Gastroesophageal sphincter (tissue), 4 donors: Measurements from ENCODE around the gene MTG2. TPM values are rescaled to one million over a fixed set of nuclear protein-coding genes. Genes with fewer than 3 reads are reported as not detected.

Source experiments
- ATAC-seq: fragments of 150-250 bp; one replicate; pipeline ENCODE4 v1.9.1; 2016; ENCODE audit warnings: mild to moderate bottlenecking, moderate library complexity
- H3K27ac ChIP-seq, 4 donors: fragments of 200-600 bp; sonication (generic) in 3 of 4; 1 replicate in 3 of 4; 2 replicates in 1 of 4; pipeline ENCODE4 v1.5.1; 2016 to 2019
- H3K27me3 ChIP-seq: fragments of 200-600 bp; sonication (generic); one replicate; pipeline ENCODE4 v1.5.1; 2019
- H3K36me3 ChIP-seq, 2 donors: fragments of 200-600 bp; sonication (generic); one replicate each; pipeline ENCODE4 v1.5.1; 2019; ENCODE audit warnings: control low read depth in 1 of 2
- H3K4me1 ChIP-seq, 3 donors: fragments of 200-600 bp; sonication (generic); 1 replicate in 2 of 3; 2 replicates in 1 of 3; pipeline ENCODE4 v1.5.1; 2016 to 2019; ENCODE audit warnings: control low read depth in 2 of 3
- H3K4me3 ChIP-seq, 2 donors: fragments of 200-600 bp; sonication (generic); one replicate each; pipeline ENCODE4 v1.5.1; 2019; ENCODE audit warnings: mild to moderate bottlenecking in 1 of 2, moderate library complexity in 1 of 2
- H3K9me3 ChIP-seq, 3 donors: fragments of 200-600 bp; sonication (generic); one replicate each; pipeline ENCODE4 v1.5.1; 2017 to 2019; ENCODE audit warnings: control low read depth in 2 of 3
- CTCF ChIP-seq, 4 experiments: fragments of 200-600 bp in 2 of 4; fragments of 450-650 bp in 2 of 4; sonication (generic) in 1 of 4; IDR thresholded peaks; one replicate each; pipeline ENCODE4 v1.5.1; 2017 to 2019; ENCODE audit warnings: antibody characterized with exemption in 4 of 4, mild to moderate bottlenecking in 2 of 4, moderate library complexity in 2 of 4
- EP300 ChIP-seq: sonication (generic); formaldehyde crosslinking; IDR thresholded peaks from one replicate; pipeline ENCODE4 v1.6.1; 2017; ENCODE audit warnings: antibody characterized with exemption, mild to moderate bottlenecking
- POLR2A ChIP-seq, 2 donors: fragments of 450-650 bp; IDR thresholded peaks; one replicate each; pipeline ENCODE4 v1.6.1; 2017; ENCODE audit warnings: antibody characterized with exemption in 2 of 2, mild to moderate bottlenecking in 2 of 2, moderate library complexity in 1 of 2
- POLR2AphosphoS5 ChIP-seq: sonication (generic); formaldehyde crosslinking; IDR thresholded peaks from one replicate; pipeline ENCODE4 v1.6.1; 2017; ENCODE audit warnings: antibody characterized with exemption
- WGBS, 2 donors: methylation state at CpG; one replicate each; pipeline ENCODE4 v1.1.5; 2018; ENCODE audit warnings: low coverage in 1 of 2; 5-methylcytosine and 5-hydroxymethylcytosine counted together
- total RNA-seq, 4 donors: library from RNA; depleted of rRNA; stranded (reverse); fragments of >200 nt; gene quantifications; one replicate each; pipeline ENCODE4 v1.1.0, GENCODE V29; 2016

Gene MTG2
- total RNA-seq, 4 donors from 2014 or later, result 23.7 to 31.3 (median 30.2) TPM

GRCh38 chr20:62174870-62175624, 7.8 kb upstream of the MTG2 start:
- Histone ChIP-seq H3K27ac (no peak overlapping the region), H3K27me3 (no peaks in the 10 kb centered on the region), H3K36me3 (peaks cover 0 to 79% of the 10 kb centered on the region in 2 donors), H3K4me3 (no peak overlapping the region), H3K4me1 (no peaks in the 10 kb centered on the region), H3K9me3 (no peaks in the 10 kb centered on the region)
- no peak for ATAC-seq
- 94 to 95% methylated on average over 9 to 12 of the region's 26 CpGs for WGBS, 2 donors
- no peak for TF ChIP-seq POLR2AphosphoS5
- no peak for TF ChIP-seq EP300
- no peak for TF ChIP-seq POLR2A (IDR thresholded peaks at IDR 0.05)
- TF ChIP-seq CTCF (IDR thresholded peaks at IDR 0.05), result no peak

GRCh38 chr20:62175711-62176110, 7.1 kb upstream of the MTG2 start:
- no peaks in the 10 kb centered on the region for H3K9me3 ChIP-seq
- TF ChIP-seq CTCF (IDR thresholded peaks at IDR 0.05) (no peak), EP300 (no peak), POLR2A (IDR thresholded peaks at IDR 0.05) (no peak), POLR2AphosphoS5 (no peak)
- no peak overlapping the region for H3K27ac ChIP-seq
- H3K36me3 ChIP-seq, result peaks cover 0 to 76% of the 10 kb centered on the region in 2 donors
- H3K4me3 ChIP-seq, result no peak overlapping the region
- no peaks in the 10 kb centered on the region for H3K27me3 ChIP-seq
- no peaks in the 10 kb centered on the region for H3K4me1 ChIP-seq
- WGBS, 2 donors, result 100% methylated on average over 1 to 5 of the region's 10 CpGs
- ATAC-seq, result no peak

GRCh38 chr20:62176866-62177265, 6.0 kb upstream of the MTG2 start:
- TF ChIP-seq POLR2AphosphoS5 (no peak), EP300 (no peak), POLR2A (IDR thresholded peaks at IDR 0.05) (no peak), CTCF (IDR thresholded peaks at IDR 0.05) (no peak)
- H3K27me3 ChIP-seq, result no peaks in the 10 kb centered on the region
- H3K9me3 ChIP-seq, result no peaks in the 10 kb centered on the region
- peaks cover 0 to 76% of the 10 kb centered on the region in 2 donors for H3K36me3 ChIP-seq
- ATAC-seq, result no peak
- H3K27ac ChIP-seq, result no peak overlapping the region
- no peak overlapping the region for H3K4me3 ChIP-seq
- 89% methylated on average over 15 of the region's 15 CpGs; no CpG with 5 or more reads in 1 of the 2 donors for WGBS, 2 donors
- peaks cover 0 to 4% (median 0%) of the 10 kb centered on the region in 3 donors for H3K4me1 ChIP-seq

GRCh38 chr20:62177307-62177706, 5.5 kb upstream of the MTG2 start:
- Histone ChIP-seq H3K36me3 (peaks cover 0 to 75% of the 10 kb centered on the region in 2 donors), H3K4me3 (no peak overlapping the region), H3K27ac (no peak overlapping the region), H3K27me3 (no peaks in the 10 kb centered on the region), H3K4me1 (peaks cover 0 to 9% (median 0%) of the 10 kb centered on the region in 3 donors), H3K9me3 (no peaks in the 10 kb centered on the region)
- WGBS, 2 donors, result 79 to 83% methylated on average over 3 to 7 of the region's 9 CpGs
- ATAC-seq, result no peak
- TF ChIP-seq CTCF (IDR thresholded peaks at IDR 0.05) (no peak), POLR2AphosphoS5 (no peak), EP300 (no peak), POLR2A (IDR thresholded peaks at IDR 0.05) (no peak)
